ENCODE results near the gene POF1B.

POF1B gene

DNA sequence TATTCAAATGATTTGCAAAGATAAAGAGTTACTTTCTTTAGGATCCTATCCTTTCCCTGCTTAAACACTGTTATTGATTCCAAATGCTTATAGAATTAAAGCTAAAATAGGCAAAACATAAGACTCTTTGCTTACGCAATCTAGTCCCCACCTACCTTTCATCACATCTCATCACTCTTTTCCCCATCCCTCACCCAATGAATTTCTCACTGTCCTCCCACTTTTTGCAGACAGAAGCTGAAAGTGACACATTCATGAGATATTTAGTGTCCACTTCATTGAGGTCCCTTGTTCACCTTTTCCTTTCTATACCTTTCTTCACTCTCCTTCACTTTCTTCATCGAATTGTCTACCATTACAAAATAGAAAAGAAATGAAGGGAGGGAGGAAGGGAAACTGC lies 136.3 kb downstream of the POF1B start:
- no peaks in the 10 kb centered on the region for H3K4me1 ChIP-seq (ENCODE audit: control insufficient read depth in 1 of 2, insufficient read depth in 2 of 2, low read length in 2 of 2)
- H3K36me3 ChIP-seq (ENCODE audit: control insufficient read depth in 1 of 2, insufficient read depth in 2 of 2, low read length in 2 of 2): no peaks in the 10 kb centered on the region
- no peaks in the 10 kb centered on the region for H3K27me3 ChIP-seq (ENCODE audit: control insufficient read depth in 1 of 2, insufficient read depth in 2 of 2, low read length in 2 of 2)
- H3K9ac ChIP-seq (ENCODE audit: low read depth in 1 of 2, low read length in 2 of 2): no peak overlapping the region
- H3K9me3 ChIP-seq (ENCODE audit: control insufficient read depth in 1 of 2, low read length in 2 of 2): no peaks in the 10 kb centered on the region
- no peak overlapping the region for H3K27ac ChIP-seq (ENCODE audit: low read depth, low read length)
- H3K4me3 ChIP-seq (ENCODE audit: low read depth in 1 of 2, low read length in 2 of 2): no peak overlapping the region

All from duodenal mucosa (tissue), 2 donors.